ENCODE results near the gene TBPL1.

GRCh38 chr6:133955582-133956415 lies 2.8 kb downstream of the TBPL1 start:
- TF ChIP-seq, protein P1, sequence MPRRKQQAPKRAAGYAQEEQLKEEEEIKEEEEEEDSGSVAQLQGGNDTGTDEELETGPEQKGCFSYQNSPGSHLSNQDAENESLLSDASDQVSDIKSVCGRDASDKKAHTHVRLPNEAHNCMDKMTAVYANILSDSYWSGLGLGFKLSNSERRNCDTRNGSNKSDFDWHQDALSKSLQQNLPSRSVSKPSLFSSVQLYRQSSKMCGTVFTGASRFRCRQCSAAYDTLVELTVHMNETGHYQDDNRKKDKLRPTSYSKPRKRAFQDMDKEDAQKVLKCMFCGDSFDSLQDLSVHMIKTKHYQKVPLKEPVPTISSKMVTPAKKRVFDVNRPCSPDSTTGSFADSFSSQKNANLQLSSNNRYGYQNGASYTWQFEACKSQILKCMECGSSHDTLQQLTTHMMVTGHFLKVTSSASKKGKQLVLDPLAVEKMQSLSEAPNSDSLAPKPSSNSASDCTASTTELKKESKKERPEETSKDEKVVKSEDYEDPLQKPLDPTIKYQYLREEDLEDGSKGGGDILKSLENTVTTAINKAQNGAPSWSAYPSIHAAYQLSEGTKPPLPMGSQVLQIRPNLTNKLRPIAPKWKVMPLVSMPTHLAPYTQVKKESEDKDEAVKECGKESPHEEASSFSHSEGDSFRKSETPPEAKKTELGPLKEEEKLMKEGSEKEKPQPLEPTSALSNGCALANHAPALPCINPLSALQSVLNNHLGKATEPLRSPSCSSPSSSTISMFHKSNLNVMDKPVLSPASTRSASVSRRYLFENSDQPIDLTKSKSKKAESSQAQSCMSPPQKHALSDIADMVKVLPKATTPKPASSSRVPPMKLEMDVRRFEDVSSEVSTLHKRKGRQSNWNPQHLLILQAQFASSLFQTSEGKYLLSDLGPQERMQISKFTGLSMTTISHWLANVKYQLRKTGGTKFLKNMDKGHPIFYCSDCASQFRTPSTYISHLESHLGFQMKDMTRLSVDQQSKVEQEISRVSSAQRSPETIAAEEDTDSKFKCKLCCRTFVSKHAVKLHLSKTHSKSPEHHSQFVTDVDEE (CRISPR knock-in tag; IDR thresholded peaks at IDR 0.05): no peak
- TF ChIP-seq, protein P2, sequence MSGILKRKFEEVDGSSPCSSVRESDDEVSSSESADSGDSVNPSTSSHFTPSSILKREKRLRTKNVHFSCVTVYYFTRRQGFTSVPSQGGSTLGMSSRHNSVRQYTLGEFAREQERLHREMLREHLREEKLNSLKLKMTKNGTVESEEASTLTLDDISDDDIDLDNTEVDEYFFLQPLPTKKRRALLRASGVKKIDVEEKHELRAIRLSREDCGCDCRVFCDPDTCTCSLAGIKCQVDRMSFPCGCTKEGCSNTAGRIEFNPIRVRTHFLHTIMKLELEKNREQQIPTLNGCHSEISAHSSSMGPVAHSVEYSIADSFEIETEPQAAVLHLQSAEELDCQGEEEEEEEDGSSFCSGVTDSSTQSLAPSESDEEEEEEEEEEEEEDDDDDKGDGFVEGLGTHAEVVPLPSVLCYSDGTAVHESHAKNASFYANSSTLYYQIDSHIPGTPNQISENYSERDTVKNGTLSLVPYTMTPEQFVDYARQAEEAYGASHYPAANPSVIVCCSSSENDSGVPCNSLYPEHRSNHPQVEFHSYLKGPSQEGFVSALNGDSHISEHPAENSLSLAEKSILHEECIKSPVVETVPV (CRISPR knock-in tag; IDR thresholded peaks at IDR 0.05): no peak
- no peak for TF ChIP-seq PATZ1 (CRISPR knock-in tag; IDR thresholded peaks at IDR 0.05; ENCODE audit: borderline replicate concordance)
- no peak for TF ChIP-seq OSR1 (CRISPR knock-in tag; IDR thresholded peaks at IDR 0.05)
- TF ChIP-seq ZFP30 (CRISPR knock-in tag; IDR thresholded peaks at IDR 0.05): no peak
- no peak for TF ChIP-seq ISL1 (CRISPR knock-in tag; IDR thresholded peaks at IDR 0.05)
- TF ChIP-seq RARB (CRISPR knock-in tag; IDR thresholded peaks at IDR 0.05): no peak
- no peak for TF ChIP-seq CSDC2 (CRISPR knock-in tag; IDR thresholded peaks at IDR 0.05)
- TF ChIP-seq ESRRG (CRISPR knock-in tag; IDR thresholded peaks at IDR 0.05): no peak
- TF ChIP-seq ZNF565 (CRISPR knock-in tag; conservative IDR thresholded peaks at IDR 0.05; ENCODE audit: low read depth): no peak
- TF ChIP-seq SNAI2 (CRISPR knock-in tag; IDR thresholded peaks at IDR 0.05): no peak
- no peak for TF ChIP-seq TCF4 (CRISPR knock-in tag; IDR thresholded peaks at IDR 0.05; ENCODE audit: borderline replicate concordance)
- TF ChIP-seq, protein P3, sequence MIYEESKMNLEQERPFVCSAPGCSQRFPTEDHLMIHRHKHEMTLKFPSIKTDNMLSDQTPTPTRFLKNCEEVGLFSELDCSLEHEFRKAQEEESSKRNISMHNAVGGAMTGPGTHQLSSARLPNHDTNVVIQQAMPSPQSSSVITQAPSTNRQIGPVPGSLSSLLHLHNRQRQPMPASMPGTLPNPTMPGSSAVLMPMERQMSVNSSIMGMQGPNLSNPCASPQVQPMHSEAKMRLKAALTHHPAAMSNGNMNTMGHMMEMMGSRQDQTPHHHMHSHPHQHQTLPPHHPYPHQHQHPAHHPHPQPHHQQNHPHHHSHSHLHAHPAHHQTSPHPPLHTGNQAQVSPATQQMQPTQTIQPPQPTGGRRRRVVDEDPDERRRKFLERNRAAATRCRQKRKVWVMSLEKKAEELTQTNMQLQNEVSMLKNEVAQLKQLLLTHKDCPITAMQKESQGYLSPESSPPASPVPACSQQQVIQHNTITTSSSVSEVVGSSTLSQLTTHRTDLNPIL (CRISPR knock-in tag; IDR thresholded peaks at IDR 0.05; ENCODE audit: low read depth): no peak
- TF ChIP-seq ARNTL (CRISPR knock-in tag; IDR thresholded peaks at IDR 0.05; ENCODE audit: borderline replicate concordance, low read depth): no peak
